HG03442 (cell line): ENCODE measurements around the gene NEK7.

Experiments used
- ATAC-seq: cut with Tn5 transposase; IDR thresholded peaks from one replicate; pipeline ENCODE4 v1.9.1; 2021; ENCODE audit warnings: mild to moderate bottlenecking, moderate library complexity; ENCODE audit not compliant: unreplicated experiment

NEK7 gene

DNA sequence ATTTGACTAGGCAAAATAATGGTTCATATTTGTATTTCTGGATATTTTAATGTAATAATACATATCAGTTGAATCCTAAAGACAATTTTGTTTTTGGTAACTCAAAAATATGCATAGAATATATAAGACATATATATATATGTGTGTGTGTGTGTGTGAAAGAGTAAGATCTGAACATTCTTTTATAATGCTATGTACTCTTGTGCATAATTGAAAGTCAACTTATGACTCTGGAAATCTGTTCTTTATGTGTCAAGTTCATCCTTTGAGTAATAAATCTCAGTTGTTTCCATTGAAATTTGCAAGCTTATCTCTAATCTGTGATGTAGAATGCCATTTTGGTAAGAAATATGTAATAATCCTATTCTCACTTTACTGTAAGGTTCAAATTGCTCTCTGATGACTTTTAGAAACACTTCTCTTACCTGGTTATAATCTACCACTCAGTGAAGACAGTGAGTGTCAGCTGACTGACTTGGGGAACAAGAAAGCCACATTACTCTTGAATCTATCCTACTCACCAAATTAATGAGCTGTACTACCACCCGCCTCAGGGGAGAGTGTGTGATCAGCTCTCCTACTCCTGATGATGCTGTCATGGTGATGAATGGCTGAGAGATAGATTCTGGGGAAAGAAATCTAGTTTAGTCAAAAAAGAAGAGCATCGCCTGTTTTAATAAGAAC, 15.0 kb upstream of the NEK7 start:
- ATAC-seq, result no peak

DNA sequence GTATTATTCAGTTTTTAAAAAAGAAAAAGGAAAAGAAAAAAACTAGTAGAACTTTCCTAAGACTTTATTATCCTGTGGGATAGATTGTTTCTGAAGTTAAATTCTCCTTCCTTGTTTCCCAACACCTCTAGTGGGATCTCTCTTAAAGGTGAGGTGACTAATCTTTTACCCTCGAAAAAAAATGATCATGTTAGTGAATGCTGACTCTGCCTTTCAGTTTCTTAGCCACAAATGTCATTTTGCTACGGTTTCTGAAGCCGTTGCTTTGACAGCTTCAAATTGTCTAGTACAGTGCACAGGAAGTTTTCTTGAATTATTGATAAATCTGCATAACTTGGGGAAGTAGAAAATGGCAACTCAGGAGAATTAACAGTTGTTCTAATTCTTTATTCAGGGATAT, 13.0 kb upstream of the NEK7 start:
- peak; percentile 58 for ATAC-seq

DNA sequence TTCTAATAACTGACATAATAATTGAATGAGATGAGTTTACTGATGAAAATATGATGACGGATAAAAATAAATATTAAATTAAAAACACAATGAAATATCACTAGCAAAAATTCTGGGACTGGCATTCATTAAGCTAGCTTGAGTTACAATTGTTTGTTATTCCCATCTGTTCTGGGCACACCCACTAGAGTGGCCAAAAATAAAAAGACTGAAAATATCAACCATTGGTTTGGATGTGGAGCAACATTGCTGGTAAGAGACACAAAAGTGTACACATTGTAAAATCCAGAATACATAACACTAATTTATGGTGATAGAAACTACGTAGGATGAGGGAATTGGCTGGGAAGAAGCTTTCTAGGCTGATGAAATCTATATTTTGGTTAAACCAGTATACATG, 9.6 kb upstream of the NEK7 start:
- no peak for ATAC-seq

DNA sequence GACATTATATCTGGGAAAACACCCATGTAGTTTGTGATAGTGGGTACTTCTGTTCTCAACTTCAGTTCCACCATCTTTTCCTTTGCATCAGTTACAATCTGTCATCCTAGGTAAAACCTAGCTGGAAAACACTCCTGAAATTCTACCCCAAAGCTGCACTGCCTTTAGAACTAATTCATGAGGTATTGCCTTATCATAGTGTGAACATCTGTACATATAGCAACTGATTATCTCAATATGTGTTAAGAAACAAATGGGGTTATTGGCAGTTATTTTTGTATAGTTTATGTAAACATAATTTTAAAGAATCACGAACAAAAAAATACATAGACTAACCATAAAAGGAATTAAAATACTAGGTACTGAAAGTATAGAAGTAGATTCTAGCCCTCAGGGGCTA, 6.4 kb upstream of the NEK7 start:
- ATAC-seq, result no peak

DNA sequence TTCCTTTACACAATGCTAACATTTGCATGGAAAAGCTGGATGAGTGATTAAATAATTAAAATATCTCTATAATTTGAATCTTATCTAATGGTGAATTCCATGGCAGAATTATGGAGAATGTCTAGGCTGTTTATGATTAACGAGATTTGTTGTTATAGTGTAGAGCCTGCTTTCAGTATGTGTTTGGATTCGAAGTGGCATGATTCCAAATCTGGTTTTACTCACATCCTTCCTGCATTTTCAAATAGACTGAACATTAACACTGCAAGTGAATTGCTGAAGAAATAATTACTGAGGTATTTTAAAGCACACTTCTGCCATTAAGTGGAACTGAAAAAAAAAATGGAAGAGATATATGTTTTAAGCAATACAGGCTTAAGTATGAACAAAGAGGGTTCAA, 5.1 kb upstream of the NEK7 start:
- no peak for ATAC-seq

DNA sequence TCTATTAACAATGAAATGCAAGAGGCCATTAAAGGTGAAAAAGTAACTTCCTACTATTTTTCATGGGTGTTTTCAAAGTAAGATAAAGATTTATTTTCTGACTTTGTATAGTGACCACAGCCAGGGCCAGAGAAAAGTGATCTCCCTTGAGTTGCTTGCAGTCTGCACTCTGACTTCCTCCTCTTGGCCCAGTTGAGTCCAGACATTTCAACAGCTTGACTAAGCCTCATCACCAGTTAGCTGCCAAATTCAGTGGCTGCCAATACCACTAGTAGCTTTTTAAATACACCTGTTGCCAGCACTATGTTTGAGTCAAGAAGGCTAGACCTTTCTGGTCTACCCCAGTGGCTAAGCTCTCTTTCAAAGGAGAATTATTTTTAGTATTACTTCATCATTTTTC, 3.7 kb upstream of the NEK7 start:
- no peak for ATAC-seq

DNA sequence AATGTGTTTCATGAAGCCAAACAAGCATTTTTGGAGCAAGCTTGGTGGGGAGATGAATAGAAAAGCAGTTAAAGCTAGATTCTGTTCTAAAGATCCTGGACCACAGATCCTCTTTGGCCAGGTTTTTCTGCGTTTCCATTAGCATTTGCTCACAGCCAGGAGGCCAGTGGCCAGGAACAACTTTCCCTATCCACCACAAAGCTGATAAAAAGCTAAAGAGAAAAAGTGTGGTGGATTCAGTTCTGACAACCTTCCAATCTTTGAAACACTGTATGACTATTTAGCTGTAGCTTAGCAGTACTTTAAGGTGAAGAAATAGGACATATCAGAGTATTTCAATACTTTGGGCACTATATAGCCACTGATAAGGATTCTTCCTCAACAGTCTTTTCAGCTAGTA, 3.0 kb upstream of the NEK7 start:
- no peak for ATAC-seq

DNA sequence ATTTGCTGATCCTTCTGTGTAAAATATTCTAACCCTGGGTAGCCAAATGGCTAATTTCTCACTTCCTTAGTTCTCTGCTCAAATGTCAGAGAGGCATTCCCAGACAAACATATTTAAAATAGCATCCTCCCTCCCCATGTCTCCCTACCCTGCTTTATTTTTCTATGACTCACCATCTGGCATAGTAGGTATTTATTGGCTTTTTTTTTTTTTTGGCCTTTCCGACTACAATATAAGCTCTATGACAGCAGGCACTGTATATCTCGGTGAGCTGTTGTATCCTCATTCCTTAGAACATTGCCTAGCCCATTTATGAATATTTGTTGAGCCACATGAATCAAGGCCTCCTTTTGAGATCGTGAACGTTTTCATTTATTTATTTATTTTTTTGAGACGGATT, 1.5 kb upstream of the NEK7 start:
- no peak for ATAC-seq

DNA sequence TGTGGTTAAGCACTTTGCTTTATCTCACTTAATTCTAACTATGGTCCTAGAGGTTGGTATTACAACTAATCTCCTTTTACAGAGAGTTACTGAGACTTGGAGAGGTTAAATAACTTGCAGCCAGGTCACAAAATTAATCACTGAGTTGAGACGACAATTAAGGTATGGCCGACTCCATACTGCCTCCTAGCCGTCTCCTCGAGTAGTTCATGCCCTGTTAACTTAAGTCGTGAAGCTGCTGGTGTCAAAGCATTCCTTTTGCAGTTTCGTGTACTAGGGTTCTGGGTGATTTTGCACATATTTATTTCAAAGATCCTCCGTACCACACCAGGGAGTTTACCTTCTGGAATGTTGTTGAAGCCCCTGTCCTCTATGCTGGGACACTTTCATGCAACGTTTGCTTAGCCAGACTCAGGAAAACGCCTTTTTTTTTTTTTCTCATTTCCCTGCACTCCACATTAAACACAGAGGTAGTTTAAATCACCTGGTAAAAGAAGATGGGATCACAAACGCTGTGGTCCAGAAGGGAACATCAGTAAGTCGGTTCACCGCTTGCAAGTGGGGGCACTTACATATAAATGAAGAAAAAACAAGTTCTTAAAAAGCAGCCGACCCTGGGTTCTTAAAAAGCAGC, 570 bp upstream of the NEK7 start:
- ATAC-seq, result no peak

DNA sequence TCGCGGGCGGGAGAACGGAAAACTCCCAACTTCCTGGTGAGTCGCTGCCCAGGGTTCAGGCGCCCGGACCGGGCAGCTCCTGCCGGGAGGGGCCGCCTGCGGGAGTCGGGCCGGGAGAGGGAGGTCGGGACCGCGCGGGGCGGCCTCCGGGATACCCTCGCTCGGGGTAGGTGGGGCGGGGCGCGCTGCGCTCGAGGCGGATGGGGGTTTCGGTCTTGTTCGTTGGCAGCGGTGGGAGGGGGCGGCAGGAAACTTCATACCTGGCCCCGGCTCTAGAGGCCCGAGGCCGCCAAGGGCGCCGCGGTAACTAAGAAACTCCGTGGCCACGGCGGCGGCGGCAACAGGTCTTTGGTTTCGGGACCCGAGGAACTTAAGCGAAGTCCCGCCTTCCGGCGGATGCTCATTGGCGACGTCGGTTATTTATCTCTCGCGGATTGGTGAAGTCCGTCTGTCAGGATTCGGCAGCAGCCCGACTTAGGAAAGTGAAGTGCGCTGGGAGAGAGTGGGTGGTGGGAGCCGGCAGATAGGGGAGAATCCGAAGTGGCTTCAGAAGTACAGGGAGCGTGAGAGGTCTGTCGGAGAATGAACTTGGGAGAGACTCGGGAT, 546 bp downstream of the NEK7 start:
- peak; percentile 37 for ATAC-seq

DNA sequence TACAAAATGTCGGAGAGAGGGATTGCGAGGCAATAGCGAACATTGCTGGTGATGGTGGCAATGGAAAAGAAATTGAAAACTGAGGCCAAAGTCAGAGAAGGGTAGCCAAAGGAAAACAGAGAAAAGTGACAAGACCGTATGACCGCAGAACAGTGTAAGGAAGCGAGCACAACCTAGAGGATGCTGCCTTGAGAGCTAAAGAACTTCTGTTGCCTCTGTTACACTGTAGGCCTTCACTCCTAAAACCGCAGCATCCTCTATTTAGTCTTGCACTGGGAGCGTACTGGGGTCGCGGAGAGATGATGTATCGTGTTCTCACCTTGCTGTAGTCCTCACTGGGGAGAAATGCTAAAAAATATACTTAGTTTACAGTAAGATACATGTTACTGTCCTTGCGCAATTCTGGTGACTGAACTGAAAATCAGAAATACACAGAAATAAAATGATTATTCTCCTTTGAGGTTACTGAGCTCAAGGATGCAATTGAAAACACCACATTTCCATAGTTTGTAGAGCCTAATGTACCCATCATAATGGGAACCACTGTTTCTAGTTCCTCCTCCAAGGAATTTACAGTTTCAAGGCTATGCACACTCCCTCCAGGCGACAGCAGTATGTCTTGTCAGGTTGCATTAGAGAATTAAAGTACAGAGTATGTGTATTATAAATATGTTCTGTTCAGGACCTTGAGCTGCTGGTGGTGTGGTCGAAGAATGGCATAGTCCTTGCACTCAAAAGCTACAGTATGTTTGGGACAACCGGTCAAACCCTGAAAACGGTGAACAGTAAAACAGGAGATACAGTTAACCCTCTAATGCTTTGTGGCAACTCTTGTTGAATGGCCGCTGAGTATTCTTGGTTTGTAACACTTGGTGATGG, 1.3 kb downstream of the NEK7 start:
- no peak for ATAC-seq

DNA sequence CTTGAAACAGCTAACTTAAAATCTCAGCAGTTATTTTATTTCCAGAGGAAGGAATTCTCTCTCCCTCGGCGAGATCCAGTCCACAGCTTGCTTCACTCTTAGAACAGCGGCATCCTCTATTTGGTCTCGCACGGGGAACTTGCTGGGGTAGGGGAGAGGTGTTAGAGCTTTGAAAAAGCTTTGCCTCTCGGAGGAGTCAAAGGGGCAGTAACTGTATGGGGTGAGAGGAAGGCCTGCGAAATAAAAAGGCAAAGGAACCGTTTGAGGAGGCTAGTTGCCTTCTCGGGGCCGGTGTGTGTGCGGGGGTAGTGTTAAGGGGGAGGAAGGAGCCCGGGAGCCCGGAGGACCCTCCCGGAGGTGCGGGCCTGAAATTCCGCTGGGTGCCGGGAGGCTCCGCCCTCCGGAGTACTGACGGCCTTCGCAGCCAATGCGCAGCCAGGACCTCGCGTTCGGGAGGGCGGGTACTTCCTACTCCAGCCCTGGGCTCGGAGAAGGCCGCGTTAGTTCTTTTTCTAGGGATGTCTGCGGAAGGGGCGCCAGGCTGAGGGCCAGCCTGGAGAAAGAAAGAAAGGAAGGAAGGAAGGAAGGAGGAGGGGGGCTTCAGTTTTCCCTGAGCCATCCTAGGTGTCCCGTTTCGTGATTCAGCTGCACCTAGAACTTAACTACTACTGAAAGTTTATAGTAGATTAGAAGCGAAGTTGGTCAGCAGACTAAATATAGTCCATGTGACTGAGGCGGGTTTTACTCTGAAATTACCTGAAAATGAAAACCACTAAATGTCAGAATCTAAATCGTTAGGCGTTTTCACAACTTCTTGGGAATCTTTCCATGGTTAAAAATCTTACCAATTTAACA, 2.2 kb downstream of the NEK7 start:
- ATAC-seq, result peak; percentile 59

DNA sequence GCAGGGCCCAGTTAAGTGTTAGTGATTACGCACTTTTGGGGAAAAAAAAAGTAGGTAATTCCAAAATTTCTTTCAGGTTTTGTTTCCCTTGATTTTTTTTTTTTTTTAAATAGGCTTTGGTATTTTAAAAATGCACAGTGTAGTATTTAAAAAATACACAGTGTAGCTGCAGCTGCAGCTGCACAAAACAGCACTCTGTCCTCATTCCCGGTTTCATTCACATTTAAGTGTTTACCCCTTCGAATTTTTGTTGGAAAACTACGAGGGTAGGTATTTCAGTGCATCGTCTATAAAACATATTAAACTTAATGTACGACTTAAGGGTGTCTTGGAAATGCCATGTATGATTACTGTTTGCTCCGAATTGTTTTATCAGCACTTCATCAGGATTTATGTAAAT, 3.4 kb downstream of the NEK7 start:
- no peak for ATAC-seq

DNA sequence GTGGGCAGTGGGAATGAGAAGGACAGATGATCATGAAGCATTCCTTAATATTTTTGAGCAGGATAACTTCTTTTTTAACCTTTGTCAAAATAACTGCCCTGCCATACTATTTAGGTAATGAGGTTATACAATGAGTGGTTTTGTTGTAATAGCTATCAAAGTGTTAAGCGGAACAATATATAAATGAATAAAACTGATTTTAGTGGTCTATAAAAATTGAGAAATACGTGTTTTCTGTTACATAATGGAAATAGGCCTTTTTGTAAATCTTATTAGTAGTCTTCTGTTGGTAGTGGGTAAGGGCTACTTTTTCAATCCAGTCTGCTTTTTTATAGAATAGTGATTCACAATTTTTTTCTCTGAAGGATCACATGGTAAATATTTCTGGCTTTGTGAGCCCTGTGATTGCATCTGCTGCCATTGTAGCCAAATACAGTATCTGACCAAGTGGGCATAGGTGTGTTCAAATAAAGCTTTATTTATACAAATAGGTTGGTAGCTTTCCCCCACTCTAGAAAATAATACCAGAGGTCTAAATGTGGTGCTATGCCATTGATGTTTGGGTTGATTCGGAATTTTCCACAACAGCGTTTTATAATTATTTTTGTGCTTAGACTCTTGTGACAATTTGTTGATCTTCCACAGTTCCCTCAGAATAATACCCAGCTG, 4.3 kb downstream of the NEK7 start:
- ATAC-seq, result no peak

DNA sequence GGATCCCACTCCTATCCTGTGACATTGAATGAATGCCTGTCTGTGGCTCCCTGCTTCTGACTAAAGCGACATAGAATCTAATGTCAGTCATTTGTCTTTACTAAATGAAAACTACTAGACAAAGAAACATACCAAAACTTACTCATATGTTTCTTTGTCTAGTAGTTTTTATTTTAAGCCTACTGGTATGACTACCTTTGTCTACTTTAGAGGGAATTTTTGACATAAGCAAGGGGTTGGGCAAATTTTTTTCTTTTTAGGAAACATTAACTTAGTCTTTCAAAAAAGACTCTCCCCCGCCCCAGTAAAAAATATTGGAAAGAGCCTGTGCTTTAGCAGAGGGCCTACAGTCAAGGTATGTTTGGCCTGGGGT, 4.9 kb downstream of the NEK7 start:
- ATAC-seq, result no peak

DNA sequence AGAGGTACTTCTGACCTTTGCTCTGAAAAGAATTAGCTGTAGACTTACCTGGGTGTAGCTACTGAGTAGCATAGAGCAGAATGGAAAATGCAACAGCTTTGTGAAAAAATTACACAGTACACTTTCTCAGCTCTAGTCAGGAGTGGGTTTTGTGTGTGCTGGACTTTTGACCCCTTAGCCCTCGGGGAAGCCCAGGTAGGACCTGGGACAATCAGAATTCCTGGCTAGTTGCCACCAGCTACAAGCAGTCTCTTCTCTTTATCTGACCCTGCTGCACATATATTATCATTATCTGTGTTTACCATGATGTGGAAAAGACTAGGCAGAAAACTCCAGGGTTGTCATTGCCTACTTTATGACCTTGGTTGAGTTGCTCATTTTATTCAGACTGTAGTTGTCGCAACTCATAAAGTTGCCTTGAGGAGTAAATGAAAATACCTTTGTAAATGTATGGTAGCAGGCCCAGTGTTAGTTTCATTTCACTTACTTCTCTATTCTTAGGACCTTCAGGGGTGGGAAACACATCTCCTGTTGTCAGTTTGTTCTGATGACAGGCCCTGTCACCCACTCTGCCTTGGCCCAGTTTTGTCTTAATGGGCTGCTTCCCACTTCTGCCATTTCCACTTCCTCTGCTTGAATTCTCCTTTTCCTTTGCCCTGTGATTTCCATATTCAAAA, 5.4 kb downstream of the NEK7 start:
- peak; percentile 25 for ATAC-seq

DNA sequence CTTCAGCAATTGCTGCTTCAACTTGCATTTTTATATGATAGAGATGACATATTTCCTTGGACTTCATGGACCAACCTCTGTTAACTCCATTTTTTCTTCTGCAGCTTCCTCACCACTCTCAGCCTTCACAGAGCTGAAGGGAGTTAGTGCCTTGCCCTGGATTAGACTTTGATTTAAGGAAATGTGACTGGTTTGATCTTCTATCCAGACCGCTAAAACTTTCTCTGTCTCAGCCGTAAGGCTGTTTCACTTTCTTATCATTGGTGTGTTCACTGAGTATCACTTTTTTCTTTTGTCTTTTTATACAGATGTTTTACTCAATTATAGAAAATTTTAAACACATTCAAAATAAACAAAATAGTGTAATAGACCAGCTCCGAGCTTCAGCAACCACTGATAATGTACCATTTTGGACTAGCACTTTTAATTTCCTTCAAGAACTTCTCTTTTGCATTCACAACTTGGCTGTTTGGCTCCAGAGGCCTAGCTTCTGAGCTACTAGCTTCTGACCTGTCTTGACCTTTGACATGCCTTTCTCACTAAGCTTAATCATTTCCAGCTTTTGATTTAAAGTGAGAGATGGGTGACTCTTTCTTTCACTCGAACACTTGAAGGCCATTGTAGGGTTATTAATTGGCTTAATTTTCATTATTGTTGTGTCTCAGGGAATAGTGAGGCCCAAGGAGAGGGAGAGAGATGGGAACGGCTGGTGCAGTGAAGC, 9.3 kb downstream of the NEK7 start:
- ATAC-seq, result peak; percentile 33

DNA sequence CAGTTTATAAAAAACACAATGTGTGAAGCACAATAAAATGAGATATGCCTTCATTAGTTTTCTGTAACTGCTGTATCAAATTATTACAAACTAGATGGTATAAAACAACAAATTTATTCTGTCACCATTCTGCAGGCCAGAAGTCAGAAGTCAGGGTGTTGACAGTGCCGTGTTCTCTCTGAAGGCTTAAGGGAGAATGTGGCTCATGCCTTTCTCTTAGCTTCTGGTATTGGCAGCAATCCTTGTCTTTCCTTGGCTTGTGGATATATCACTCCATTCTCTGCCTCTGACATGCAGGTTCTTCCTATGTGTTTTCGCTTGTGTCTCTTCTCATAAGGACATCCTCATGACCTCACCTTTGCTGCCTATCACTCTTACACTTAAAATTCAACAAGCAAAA, 10.1 kb downstream of the NEK7 start:
- no peak for ATAC-seq

DNA sequence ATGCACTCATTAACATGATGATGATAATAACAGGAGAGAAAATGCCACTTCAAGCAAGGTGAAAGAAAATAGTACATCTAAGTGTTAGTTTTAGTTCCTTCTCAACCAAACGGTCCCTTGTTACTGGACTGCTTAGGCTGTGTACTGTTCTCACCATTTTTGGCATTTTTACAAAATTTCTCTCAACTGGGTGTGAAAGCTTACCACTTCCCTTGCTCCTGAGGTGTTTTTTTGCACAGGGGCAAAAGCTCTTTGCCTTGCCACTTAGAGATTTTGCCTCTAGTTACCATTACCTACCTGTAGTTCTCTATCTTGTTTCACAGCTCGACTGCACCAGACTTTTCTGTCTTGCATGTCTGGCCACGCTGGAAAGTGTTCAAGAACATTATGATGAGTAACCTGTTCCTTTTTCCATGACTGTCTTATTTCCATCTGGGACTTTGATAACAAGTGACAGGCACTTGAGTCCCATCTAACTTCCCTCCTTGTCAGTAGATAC, 10.7 kb downstream of the NEK7 start:
- peak; percentile 52 for ATAC-seq
